Breast epithelium (tissue), 3 donors: ENCODE results near the gene CFAP45.

ENCODE experiments used
- POLR2AphosphoS5 ChIP-seq, 3 donors: sonication (generic); formaldehyde crosslinking; IDR thresholded peaks; one replicate each; pipeline ENCODE4 v1.6.1; 2017; ENCODE audit warnings: antibody characterized with exemption in 3 of 3
- TF ChIP-seq, protein P1 (sequence below), 3 donors: fragments of 450-650 bp; IDR thresholded peaks; one replicate each; pipeline ENCODE4 v1.5.1; 2016 to 2017; ENCODE audit warnings: antibody characterized with exemption in 3 of 3, mild to moderate bottlenecking in 3 of 3, moderate library complexity in 3 of 3

- TF ChIP-seq, protein P1, sequence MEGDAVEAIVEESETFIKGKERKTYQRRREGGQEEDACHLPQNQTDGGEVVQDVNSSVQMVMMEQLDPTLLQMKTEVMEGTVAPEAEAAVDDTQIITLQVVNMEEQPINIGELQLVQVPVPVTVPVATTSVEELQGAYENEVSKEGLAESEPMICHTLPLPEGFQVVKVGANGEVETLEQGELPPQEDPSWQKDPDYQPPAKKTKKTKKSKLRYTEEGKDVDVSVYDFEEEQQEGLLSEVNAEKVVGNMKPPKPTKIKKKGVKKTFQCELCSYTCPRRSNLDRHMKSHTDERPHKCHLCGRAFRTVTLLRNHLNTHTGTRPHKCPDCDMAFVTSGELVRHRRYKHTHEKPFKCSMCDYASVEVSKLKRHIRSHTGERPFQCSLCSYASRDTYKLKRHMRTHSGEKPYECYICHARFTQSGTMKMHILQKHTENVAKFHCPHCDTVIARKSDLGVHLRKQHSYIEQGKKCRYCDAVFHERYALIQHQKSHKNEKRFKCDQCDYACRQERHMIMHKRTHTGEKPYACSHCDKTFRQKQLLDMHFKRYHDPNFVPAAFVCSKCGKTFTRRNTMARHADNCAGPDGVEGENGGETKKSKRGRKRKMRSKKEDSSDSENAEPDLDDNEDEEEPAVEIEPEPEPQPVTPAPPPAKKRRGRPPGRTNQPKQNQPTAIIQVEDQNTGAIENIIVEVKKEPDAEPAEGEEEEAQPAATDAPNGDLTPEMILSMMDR (IDR thresholded peaks at IDR 0.05) = no peak
- no peak for TF ChIP-seq POLR2AphosphoS5 (IDR thresholded peaks at IDR 0.05)
Measured at GRCh38 chr1:159857889-159858288, 42.1 kb downstream of the CFAP45 start.
